Vagina (tissue), 2 donors: ENCODE measurements around the gene URB1.

Experiments
- POLR2A ChIP-seq, 2 donors: fragments of 450-650 bp; IDR thresholded peaks; one replicate each; pipeline ENCODE4 v1.6.1; 2017; ENCODE audit warnings: antibody characterized with exemption in 2 of 2, mild to moderate bottlenecking in 2 of 2, moderate library complexity in 2 of 2
- POLR2AphosphoS5 ChIP-seq, 2 donors: sonication (generic); formaldehyde crosslinking; IDR thresholded peaks; one replicate each; pipeline ENCODE4 v1.9.0; 2017; ENCODE audit warnings: antibody characterized with exemption in 2 of 2, mild to moderate bottlenecking in 2 of 2, low read depth in 1 of 2; ENCODE audit not compliant: insufficient read depth in 1 of 2
- TF ChIP-seq, protein P1 (sequence below), 3 experiments: fragments of 450-650 bp in 2 of 3; fragments of 200-600 bp in 1 of 3; sonication (generic) in 1 of 3; IDR thresholded peaks; one replicate each; pipeline ENCODE4 v1.5.1; 2017 to 2019; ENCODE audit warnings: antibody characterized with exemption in 3 of 3, mild to moderate bottlenecking in 2 of 3, moderate library complexity in 2 of 3

GRCh38 chr21:32325706-32326105 is 67.1 kb downstream of the URB1 start:
- no peak for TF ChIP-seq POLR2A (IDR thresholded peaks at IDR 0.05)
- TF ChIP-seq, protein P1, sequence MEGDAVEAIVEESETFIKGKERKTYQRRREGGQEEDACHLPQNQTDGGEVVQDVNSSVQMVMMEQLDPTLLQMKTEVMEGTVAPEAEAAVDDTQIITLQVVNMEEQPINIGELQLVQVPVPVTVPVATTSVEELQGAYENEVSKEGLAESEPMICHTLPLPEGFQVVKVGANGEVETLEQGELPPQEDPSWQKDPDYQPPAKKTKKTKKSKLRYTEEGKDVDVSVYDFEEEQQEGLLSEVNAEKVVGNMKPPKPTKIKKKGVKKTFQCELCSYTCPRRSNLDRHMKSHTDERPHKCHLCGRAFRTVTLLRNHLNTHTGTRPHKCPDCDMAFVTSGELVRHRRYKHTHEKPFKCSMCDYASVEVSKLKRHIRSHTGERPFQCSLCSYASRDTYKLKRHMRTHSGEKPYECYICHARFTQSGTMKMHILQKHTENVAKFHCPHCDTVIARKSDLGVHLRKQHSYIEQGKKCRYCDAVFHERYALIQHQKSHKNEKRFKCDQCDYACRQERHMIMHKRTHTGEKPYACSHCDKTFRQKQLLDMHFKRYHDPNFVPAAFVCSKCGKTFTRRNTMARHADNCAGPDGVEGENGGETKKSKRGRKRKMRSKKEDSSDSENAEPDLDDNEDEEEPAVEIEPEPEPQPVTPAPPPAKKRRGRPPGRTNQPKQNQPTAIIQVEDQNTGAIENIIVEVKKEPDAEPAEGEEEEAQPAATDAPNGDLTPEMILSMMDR (IDR thresholded peaks at IDR 0.05) = no peak
- no peak for TF ChIP-seq POLR2AphosphoS5 (IDR thresholded peaks at IDR 0.05; ENCODE audit: insufficient read depth in 1 of 2, low read depth in 1 of 2)
